ENCODE measurements around the gene C11orf65.

C11orf65 gene

DNA sequence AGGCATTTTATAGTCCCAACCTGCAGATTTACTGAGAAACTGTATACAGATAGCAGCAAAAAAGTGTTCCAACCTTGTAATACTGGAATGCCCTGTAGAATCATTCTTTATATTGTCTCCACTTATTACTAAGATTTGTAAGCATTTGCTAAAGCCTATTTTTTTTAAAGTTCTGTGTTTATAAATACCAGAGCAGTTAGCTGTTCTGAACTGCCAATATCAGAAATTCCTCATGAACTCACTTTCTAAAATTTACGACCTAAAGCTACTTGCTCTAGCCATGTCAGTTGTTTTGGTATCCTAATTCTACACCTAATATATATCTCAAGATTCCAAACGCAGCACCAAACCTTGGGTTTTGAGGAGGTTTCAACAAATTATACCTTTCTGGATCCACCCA, 103.2 kb downstream of the C11orf65 start:
- DNase-seq = no peak

DNA sequence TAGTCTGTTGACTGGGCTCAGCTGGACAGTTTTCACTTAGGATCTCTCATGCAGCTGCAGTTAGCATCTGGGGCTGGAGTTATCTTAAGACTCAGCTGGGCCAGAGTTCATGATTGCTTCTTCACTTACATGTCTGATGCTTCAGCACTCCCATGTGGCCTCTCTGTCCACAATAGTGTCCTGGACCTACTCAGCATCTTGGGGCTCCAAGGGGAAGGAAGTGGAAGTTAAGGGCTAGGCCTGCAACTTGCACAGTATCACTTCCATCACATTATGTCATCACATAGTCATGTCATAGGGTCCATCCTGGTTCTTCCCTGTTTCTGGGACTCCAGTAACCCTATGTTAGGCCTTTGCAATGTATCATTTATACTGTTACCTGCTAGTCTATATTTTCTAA, 115.9 kb downstream of the C11orf65 start:
- no peak for DNase-seq

DNA sequence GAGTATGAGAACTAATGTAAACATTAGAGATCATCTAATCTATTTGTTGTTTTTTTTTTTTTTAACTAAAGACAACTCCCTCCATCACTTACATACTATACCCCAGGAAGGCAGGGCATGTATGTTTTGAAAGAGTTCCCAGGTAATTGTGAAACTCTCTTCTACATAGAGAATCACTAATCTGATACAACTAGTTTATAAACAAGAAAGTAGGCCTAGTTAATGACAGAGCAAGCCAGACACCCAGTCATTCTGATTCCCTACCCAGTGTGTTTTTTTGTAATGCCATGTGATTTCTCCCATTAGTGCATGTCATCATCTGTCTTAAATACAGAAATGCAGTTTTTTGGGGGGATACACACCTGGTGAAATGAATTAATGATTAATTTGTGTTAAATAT, 120.9 kb downstream of the C11orf65 start:
- DNase-seq = no peak

DNA sequence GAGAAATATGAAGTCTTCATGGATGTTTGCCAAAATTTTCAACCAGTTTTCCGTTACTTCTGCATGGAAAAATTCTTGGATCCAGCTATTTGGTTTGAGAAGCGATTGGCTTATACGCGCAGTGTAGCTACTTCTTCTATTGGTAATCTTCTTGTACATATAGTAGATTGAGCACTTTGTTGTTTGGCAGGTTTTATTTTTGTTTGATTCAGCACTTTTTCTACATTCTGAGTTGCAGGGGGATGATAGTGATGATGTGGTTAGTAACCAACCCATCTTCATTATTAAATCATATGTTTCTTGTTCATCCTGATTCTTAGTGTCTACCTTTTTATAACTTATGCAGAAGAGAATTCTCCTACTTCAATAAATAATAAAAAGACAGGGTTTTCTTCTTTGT, 121.6 kb downstream of the C11orf65 start:
- DNase-seq = no peak

DNA sequence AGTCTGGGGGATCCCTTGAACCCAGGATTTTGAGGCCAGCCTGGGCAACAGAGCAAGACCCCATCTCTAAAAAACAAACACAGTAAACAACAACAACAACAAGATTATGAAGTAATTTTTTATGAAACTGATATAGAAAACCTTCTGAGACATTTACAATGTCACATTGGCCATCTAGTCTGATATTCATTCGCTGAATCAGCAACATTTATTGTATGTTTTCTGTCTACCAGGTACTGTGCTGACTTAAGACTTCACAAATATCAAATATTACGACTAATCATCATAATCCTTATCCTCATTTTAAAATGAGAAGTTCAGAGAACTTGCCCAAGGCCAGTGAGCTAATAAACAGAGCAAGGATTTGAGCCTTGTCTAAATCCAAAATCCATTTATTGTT, 123.6 kb downstream of the C11orf65 start:
- no peak for DNase-seq

DNA sequence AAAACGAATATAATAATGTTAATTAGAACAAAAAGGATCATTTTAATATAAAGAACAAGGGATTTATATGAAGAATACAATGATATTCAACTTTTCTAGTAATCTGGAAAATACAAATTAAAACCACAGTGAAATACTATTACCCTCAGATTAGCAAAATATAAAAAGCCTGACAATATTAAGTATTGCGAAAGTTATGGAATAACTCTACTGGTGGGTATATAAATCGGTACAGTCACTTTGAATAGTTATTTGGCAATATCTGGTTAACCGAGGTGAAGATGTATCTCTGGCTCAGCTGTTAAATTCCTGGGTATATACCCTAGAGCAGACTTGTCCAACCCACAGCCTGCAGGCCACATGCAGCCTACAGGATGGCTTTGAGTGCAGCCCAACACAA, 125.7 kb downstream of the C11orf65 start:
- DNase-seq = no peak

DNA sequence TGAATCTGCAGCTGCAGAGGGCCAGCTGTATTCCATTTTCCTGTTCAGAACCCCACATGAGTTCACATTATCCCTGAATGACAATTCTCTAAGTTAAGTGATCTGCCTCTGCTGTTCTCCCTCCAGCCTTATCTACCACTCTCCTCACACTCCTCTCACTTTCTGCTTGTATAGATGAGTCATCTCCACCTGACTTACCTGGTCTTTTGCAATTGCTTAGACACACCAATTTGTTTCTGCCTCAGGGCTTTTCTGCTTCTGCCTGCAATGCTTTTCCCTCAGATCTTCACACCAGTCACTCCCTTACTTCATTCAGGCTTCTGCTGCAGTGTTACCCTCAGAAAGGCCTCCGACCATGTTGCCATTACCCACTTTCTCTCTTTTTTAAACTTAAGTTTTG, 126.4 kb downstream of the C11orf65 start:
- DNase-seq = no peak

DNA sequence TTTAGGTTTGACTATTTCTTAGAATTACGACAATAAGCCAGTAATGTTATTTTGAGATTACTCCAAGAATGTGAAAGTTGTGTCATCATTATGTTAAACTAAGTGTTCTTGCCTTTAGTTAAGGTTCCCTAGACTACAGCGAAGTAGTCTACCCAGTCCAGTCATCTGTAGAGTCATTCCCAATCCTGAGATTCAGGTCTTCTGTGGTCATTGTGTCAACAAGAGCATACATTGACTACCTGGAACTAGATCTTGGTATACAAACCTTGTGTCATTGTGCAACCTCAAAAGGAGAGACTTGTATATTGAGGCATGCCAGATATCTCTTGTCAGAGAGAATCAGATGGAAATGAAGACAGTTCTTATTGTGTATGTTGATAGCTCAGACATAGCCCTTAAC, 128.6 kb downstream of the C11orf65 start:
- no peak for DNase-seq

DNA sequence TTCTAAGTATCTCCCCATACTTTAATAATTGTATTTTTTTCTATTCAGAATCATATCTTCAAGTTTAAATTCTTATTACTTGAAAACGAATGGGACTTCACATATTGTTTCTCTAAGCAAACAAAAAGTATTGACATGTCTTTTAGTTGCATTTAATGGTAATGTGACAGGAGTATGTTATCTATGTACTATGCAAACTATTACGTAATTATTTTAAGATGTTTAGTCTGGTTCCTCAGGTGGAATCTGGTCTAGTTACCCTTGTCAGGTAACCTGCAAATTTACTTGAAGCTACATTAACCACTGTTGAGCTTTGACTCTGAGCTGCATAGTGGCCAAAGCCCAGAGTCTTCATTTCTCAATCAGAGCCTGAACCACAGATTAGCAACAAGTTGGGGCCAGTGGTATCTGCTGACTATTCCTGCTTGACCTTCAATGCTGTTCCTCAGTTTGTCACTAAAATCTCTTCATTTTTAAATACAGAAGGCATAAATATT, 133.9 kb downstream of the C11orf65 start:
- no peak for DNase-seq
